HG02759 (cell line): ENCODE data around the gene NSUN2.

ENCODE experiments used
- ATAC-seq: cut with Tn5 transposase; IDR thresholded peaks from one replicate; pipeline ENCODE4 v1.9.1; 2021; ENCODE audit warnings: mild to moderate bottlenecking, moderate library complexity; ENCODE audit not compliant: unreplicated experiment

NSUN2 gene

DNA sequence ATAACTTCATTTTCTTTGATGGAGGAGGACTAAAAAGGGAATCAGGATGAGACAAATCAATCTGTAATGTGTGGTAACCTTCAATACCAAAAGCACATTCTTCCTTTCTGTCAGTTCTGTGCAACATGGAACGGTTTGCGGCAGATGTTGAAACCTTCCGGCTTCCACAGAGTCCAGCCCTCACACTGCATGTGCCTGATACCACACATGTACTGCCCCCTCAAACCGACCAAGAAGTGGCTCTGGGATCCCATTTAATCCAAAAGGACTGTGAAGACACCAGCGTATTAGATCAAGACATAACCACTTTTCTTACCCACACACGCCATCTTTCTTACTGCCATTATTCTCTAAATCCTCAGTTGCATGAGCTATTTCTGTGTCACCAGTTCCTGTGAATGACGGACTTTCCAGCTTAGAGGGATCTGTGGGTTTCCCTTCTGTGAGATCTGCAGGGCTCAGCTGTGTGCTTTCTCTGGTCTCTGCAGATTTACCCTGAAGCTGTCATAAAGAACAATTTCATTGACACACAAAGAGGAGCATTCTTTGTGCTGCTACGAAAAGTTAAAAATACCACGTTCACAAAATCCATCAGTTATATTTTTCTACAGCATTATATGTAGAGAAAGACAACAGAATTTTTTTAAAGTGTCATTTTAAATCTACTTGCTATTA is 25.8 kb downstream of the NSUN2 start:
- no peak for ATAC-seq

DNA sequence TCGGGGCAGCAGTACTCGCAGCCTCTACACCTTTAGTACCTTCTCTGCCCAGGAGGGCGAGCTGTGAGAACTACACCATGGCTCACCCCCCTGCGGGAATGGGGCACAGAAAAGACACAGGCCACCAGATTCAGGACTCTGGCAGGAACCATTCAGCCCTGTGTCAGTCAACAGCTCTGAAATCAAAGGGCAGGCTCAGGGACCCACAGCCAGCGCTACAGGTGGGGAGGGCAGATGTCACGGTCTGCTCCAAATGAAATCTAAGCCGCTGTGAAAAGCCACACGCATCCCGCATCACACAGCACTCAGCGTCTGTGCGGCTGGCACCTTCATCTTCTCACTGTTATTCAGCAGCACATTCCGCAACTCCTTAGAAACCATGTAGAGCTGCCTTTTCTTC is 27.9 kb downstream of the NSUN2 start:
- no peak for ATAC-seq

DNA sequence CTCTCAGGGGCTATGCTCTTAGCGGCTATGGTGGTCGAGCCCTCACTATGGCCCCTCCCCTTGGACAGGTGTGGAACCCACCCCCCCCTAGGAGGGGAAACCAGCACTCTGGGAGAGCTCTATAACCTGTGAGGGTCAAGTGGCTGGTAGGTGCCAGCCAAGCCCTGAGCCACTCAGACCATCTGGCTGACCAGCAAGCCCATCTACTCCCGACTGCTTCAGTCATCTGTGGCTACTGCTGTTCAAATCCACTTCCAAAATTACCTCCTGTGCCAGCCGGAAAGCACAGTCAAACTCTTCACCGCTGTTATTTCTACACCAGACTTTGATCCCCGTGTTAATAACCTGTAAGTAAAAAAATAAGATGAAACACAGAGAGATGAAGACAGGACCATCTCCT is 28.5 kb downstream of the NSUN2 start:
- no peak for ATAC-seq

DNA sequence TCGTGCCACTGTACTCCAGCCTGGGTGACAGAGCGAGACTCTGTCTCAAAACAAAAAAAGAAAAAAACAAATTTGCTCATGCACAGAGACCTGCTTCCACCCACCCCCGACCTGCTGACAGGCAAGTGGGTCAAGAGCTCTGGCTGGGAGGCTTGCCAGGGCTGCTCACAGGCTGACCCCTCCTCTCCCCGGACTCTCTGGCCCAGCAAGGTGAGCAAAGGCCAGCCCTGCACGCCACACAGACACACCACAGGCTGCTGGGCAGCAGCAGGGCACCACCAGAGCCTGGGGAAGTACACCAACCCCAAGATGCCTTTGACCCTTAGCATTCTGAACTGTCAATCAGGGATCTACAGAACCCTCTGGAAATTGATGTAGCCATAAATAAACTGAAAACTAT is 29.2 kb downstream of the NSUN2 start:
- no peak for ATAC-seq

DNA sequence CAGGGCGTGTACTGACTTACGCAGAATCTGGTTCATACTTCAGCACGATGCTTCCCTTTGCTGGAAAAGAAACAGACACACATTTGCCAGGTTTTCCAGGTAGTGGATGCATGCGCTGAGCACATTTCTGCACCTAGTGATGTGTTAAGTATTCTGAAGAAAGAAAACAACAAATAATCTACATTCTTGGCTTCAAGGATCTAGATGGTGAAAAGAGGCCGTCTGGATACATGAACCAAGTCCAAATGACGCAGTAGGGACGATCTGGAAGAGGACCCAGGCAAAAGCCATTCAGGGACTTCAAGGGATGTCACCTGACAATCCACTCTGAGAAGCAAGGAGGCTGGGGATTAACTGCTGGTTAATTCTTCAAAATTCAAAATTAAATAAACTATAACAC is 30.4 kb downstream of the NSUN2 start:
- no peak for ATAC-seq

DNA sequence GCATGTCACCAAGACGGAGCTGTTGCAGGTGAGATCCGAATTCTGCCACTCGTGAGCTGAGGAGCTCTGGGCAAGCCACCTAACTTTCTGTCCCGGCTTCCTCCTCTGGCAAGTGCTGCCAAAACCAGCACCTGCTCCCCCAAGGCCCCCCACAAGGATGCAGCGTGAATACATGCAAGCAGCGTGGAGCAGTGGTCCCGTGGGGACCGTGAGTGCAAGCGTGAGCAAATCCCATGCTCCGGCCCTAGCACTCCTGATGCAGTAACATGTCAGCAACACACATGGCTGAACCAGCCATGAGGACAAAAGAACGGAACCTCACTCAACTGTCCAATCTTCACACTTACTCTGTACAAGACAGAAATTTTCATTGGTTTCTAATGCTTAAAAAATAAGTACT is 31.0 kb downstream of the NSUN2 start:
- no peak for ATAC-seq

DNA sequence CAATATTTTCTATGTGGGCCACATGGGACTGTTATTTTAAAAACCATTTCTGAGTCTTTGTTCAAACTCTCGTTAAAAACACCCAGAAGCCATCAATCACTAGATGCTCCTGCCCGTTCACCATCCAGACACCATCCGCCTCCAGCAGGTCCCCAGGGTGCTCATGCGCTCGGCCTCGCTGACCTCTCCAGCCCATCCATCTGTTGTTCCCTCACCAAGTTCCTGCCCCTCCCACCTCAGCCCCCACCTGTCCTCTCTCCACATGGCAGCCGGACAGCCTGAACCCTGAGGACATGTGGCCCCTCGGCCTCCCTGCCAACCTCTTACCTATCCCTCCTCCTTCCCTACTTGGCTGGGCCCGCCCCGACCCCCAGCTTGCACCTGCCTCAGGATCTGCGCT is 31.6 kb downstream of the NSUN2 start:
- ATAC-seq = no peak

DNA sequence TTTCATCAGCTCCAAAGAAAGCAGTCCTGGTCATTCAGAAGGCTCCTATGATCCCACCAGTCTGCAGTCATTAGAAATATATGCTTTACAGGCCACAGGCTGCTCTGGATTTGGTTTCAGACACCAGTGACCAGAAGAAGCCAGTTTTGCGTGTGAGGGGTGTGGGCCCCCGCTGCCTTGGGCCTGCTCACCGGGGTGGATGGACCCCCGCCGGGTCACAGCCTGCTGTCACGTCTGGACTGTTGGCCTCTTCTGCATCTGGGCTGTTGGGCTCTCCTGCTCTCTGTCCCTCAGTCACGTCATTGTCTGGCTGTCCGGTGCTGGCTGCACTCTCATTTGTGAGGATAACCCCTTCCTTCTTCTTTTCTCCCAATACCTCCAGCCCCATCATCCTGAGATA is 33.1 kb downstream of the NSUN2 start:
- ATAC-seq = no peak

DNA sequence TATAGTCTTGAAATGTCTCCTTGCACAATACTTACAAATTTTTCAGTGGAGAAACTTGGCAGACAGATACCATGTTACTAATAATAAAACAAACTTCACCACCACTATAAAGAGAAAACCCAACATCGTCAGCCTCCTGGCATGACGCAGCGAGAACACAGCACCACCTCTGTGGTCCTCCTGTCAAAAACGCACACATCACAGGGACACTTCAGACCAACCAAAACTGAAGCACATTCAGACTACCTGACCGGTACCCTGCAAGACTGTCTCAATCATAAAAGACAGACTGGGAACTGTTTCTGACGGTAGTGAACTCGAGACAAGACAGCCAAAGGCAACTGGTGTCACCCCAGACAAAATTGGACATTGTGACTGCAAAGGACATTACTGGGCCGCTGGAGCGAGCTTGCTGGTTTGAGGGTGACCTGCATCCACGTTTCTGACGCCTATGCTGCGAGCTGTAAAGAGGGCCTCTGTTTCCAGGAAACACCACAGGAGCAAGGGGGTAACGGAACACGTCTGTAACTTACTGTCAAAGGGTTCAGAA is 34.4 kb downstream of the NSUN2 start:
- no peak for ATAC-seq

DNA sequence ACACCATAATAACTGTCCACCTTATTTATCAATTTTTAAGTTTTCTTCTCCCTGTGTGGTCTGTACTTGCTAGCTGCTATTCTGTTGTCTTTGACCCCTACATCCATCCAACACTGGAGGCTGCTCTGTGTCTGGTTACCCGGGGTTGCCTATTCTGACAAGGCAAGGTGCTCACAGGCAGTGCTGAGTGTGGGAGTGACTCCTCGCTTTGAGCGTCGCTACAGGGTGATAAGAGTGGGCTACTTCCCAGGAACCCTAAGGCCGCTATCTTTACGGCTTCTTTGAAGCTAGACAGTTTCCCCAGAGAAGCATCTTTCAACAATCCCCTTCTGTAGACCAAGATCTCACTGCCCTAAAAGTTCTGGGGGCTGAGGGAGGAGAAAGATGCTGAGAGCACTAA is 35.3 kb downstream of the NSUN2 start:
- ATAC-seq = no peak

DNA sequence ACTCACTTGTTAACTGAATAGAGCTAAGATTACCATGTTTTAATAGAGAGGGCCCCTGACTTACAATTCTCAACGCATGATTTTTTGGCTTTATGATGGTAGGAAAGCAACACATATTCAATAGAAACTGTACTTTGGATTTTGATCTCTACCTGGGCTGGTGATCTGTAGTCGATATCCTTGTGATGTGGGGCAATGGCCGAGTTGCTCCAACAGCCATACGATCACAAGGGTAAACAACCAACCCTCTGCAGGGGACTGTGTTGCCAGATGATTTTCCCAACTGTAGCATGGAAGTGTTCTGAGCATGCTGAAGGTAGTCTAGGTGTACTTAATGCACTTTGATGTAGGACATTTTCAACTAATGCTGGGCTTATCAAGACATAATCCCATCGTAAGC is 36.5 kb downstream of the NSUN2 start:
- ATAC-seq = no peak

DNA sequence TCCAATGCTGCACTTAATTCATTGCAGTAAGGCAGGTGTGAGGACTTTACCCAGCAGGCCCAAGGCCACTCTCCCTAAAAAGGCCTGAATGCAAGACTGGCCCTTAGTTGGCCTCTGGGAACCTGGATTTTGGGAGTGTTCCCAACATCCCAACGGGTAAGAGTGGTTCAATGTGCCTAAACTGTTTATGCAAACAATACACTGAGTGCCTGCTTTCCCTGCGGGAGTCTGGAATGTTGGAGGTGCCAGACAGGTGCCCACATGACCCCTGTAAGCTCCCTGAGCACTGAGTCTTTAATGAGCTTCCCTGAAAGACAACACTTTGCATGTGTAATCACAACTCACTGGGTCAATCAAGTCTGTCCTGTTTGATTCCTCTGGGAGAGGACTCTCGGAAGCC is 37.4 kb downstream of the NSUN2 start:
- ATAC-seq = no peak

DNA sequence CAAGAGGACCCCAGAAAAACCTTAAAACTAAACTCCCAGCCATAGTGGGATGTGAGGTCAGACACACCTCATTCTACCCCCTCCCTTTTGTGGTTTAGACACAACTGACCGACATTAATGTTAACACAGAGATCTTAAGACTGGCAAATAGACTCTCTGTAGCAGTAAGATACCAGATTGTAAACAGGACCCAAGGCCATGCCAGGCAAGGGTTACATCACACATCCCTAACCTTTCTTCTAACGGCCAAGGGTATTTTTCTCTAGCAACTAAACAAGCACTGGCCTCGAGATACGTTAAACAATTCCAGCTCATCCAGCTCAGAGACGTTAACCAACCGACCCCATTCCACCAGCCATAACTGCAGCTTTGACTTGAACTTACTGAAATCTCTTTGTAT is 38.8 kb downstream of the NSUN2 start:
- no peak for ATAC-seq

DNA sequence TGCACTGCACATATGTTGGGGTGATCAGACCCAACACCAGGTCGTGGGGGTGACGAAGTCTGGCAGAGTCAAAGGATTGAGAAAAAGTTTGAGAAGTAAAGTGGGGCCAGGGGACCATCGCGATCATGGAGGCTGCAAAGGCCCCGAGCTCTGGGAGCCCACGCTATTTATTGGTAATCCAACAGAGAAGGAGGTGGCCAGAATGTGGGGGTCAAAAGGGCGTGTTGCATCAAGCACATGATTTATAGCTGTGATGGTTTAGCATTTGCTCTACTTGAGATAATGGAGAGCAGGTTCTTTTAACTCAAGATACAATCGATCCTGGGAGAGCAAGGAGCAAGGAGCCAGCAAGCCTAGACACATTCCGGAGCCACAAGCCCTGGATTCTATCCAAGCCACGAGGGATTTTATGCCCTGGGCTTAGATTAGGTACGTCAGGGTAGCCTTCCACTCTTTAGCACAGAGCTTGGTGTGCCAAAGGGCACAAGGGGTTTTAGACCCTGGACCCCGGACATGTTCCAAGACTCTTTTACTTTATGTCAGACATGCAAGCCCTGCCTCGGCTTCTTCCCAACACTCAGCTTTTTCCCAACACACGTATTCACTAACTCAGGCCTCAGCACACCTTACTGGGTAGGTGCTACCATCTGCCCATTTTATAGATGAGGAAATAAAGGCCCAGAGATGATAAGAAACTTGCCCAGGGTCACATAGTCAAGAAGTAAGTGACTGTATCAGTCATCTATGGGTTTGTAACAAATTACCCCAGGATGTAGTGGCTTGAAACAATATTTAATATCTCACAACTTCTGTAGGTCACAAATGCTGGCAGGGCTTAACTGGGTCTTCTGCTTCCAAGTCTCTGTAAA is 39.5 kb downstream of the NSUN2 start:
- no peak for ATAC-seq

DNA sequence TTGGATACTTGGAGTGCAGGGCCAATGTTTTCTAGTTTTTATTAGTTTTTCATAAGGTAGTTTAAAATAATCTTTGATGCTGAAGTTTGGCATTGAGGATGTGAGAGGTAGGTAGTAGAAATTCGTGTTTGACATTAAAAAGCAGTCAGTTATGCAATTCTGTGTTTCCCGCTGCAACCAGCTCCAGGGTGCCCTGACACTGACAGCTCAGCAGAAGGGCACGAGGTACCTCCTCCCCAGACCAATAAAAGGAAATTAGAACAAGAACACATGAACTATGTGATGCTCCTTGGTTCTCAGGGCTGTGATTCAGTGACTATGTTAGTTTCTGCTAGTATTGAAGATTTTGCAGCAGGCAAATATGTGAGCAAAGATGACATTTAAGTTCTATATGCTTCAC is 40.2 kb downstream of the NSUN2 start:
- ATAC-seq = no peak

DNA sequence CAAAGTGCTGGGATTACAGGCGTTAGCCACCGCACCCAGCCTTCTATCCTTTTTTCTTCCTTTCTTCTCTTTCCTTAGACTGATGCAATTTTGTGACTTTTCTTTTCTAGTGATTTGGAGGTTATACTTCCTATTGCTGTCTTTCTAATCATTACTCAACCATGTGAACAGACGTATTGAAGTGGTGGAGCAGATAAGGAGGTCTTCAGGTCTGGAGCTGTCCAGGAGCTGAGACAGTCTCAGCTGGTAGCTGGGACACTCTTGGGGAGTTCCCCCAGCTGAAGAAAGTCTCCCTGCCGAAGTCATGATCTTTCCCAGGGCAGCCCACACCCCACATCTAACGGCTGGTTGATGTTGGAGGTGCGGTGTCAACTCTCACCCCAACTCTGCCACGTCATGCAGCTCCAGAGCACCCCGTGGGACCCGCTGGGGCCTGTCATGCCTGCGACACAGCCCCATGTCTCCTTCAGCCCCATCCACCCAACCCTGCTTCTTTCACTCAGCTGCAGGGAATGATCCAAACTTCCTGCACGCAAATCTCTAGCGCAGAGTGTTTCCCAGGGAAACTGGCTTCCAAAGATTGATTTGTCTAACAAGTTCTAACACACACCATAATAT is 41.1 kb downstream of the NSUN2 start:
- no peak for ATAC-seq

DNA sequence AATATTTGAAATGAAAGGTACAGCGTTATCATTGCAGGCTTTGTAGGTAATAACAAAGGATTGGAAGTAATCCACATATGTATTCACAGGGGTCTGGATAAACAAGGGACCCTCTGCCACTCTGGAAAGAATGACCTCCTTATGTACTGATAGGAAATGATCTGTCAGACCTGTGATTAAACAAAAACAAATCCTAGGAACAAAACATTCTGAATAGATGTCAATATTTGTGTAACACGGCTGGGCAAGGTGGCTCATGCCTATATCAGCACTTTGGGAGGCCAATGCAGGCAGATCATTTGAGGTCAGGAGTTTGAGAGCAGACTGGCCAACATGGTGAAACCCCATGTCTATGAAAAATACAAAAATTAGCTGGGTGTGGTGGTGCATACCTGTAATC is 42.3 kb downstream of the NSUN2 start:
- ATAC-seq = no peak

DNA sequence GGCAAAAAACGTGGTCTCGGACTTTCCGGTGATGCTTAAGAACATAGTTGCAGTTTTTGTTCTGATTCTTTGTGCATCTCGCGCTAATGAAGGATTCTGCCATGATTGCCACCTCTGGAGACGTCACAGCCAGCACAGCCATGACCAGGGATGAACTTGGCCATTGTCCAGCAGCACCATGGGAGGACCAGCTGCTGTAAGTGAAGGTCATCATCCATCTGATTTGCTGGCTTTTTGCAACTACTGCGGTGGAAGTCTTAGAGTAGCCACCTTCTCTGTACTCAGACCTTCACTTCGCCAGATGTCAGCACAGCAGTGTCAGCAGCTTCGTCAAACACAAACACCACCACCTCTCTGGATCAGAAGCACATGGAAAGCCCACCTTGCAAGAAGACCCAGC is 45.7 kb downstream of the NSUN2 start:
- no peak for ATAC-seq

DNA sequence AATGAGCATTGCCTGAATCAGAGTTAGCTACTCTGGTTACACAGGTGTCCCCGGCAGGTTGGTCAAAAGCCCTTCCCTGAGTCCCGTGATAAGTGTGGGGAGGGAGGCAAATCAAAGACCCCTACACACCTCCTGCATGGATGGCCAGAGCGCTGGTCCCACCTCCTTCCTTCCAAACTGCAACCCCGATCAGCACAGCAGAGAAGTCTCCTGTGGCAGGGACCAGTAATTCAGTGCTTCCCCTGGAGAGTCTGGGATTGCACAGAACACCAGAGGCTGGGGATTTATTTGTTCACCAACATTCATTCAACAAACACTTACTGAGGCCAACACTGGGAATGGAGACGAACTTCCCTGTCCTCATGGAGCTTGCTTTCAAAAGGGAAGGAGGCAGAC is 46.2 kb downstream of the NSUN2 start:
- ATAC-seq = no peak

DNA sequence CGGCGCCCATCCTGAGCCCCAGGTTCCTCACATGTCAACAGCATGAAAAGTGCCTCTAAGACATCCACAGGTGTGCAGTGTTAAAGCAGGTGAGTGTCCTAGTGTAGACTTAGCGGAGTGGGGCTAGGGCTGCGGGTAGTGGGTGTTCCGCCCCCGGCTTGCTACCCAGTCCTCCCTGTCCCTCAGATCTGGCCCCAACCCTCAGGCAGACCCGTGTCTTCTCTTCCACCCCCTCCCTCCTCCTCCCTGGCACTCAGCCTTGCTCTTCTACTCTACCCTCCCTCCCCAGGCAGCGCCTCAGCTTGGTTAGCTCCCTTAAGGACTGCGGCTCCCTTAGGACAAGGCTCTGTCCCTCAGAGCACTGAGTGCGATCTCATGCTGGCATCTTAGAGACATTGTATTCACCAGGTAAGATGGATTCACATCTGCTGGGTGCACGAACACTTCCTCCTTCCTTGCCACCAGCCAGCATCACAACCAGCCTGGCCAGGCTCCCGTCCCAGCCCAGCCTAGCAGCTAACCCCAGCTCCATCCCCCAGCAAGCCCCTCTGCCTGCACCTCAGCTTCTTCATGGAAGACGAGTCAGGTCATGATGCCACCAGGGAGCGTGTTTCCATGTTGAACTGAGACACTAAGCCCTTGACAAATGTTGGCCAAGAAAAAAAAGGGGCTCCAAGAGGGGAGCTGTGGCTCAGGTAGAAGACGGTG is 46.8 kb downstream of the NSUN2 start:
- ATAC-seq = no peak

DNA sequence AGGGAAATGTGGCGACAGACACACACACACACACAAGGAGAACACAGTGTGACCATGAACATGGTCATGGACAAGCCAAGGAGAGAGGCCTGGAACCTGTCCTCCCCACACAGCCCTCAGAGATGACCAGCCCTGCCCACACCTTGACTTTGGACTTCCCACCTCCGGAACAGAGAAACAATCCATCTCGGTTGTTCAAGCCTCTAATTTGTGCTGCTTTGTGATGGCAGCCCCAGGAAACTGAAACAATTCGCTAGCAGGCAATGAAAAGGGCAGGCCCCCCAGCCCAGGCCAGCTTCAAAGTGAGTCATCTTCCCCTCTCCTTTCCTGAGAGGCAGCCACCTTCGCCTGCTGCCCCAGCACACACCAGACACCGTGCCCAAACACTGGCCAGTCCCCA is 47.7 kb downstream of the NSUN2 start:
- ATAC-seq = no peak
